Measurements from ENCODE around the gene IFITM10. TPM values are rescaled to one million over a fixed set of nuclear protein-coding genes. Genes with fewer than 3 reads are reported as not detected.
"Not testable (repeated sequence)": the region's sequence is repeated elsewhere in the genome, so short reads cannot be mapped to it uniquely, and the experiment has no call there.

The IFITM10 gene
- total and polyA plus RNA-seq, 7 experiments from 2014 or later = 1.4 to 16.0 (median 2.1) TPM; not detected in 2

GRCh38 chr11:1683904-1684572, 66.4 kb downstream of the IFITM10 start:
- ATAC-seq; H3K27me3 ChIP-seq (ENCODE audit: control insufficient read depth in 2 of 2, insufficient read depth in 2 of 2, low read length in 2 of 2); H3K4me3 ChIP-seq (ENCODE audit: low read length); H3K36me3 ChIP-seq (ENCODE audit: control insufficient read depth in 2 of 3, insufficient read depth in 3 of 3, low read length in 3 of 3); intact Hi-C loops (cut with micrococcal nuclease); H3K27ac Mint-ChIP-seq; H3K9me3 ChIP-seq (ENCODE audit: control insufficient read depth in 2 of 3, low read length in 3 of 3); H3K4me3 Mint-ChIP-seq; POLR2A ChIA-PET; H3K4me1 Mint-ChIP-seq; H3K4me1 ChIP-seq (ENCODE audit: control insufficient read depth in 2 of 2, insufficient read depth in 2 of 2, low read length in 2 of 2); H3K36me3 Mint-ChIP-seq; CTCF ChIA-PET; DNase-seq; H3K27ac ChIP-seq (ENCODE audit: low read depth, low read length); H3K9me3 Mint-ChIP-seq: not testable (repeated sequence)
- H3K27me3 Mint-ChIP-seq = peaks cover 1 to 22% (median 8%) of the 10 kb centered on the region in 5 donors

GRCh38 chr11:1683216-1683615, 67.2 kb downstream of the IFITM10 start:
- H3K36me3 ChIP-seq (ENCODE audit: control insufficient read depth in 2 of 3, insufficient read depth in 3 of 3, low read length in 3 of 3); DNase-seq; H3K4me1 Mint-ChIP-seq; H3K27ac Mint-ChIP-seq; H3K4me3 ChIP-seq (ENCODE audit: low read length); H3K4me1 ChIP-seq (ENCODE audit: control insufficient read depth in 2 of 2, insufficient read depth in 2 of 2, low read length in 2 of 2); H3K9me3 Mint-ChIP-seq; H3K36me3 Mint-ChIP-seq; ATAC-seq; H3K4me3 Mint-ChIP-seq; H3K27ac ChIP-seq (ENCODE audit: low read depth, low read length); POLR2A ChIA-PET; H3K27me3 ChIP-seq (ENCODE audit: control insufficient read depth in 2 of 2, insufficient read depth in 2 of 2, low read length in 2 of 2); intact Hi-C loops (cut with micrococcal nuclease); H3K9me3 ChIP-seq (ENCODE audit: control insufficient read depth in 2 of 3, low read length in 3 of 3): not testable (repeated sequence)
- H3K27me3 Mint-ChIP-seq = peaks cover 0 to 26% (median 5%) of the 10 kb centered on the region in 5 donors
- CTCF ChIA-PET = interaction anchor here (1.3 kb wide), 1 partner anchor 10 kb away, joined by 5 read pairs; no protein-coding TSS in a partner anchor

Other genes with a start within 250 kb of the IFITM10 start
- gene DUSP8, start 178.3 kb downstream of the IFITM10 start, total RNA-seq = 10 to 100 TPM in 2 of 5 experiments, 1 to 10 TPM in 2, under 1 TPM in 1; 0.41 to 79.3 (median 4.4) TPM
- gene DUSP8, start 178.3 kb downstream of the IFITM10 start, polyA plus RNA-seq = under 1 TPM; 0.22 to 0.35 TPM
- not detected for gene KRTAP5-1, start 165.3 kb downstream of the IFITM10 start, total RNA-seq
- not detected for gene KRTAP5-1, start 165.3 kb downstream of the IFITM10 start, polyA plus RNA-seq
- not detected for gene KRTAP5-2, start 152.3 kb downstream of the IFITM10 start, total RNA-seq
- gene KRTAP5-2, start 152.3 kb downstream of the IFITM10 start, polyA plus RNA-seq = not detected
- gene KRTAP5-3, start 142.1 kb downstream of the IFITM10 start, total RNA-seq = not detected
- not detected for gene KRTAP5-3, start 142.1 kb downstream of the IFITM10 start, polyA plus RNA-seq
- not detected for gene KRTAP5-4, start 128.5 kb downstream of the IFITM10 start, total RNA-seq
- gene KRTAP5-4, start 128.5 kb downstream of the IFITM10 start, polyA plus RNA-seq = not detected
- gene KRTAP5-5, start 120.8 kb downstream of the IFITM10 start, total RNA-seq = not detected
- gene KRTAP5-5, start 120.8 kb downstream of the IFITM10 start, polyA plus RNA-seq = not detected
- gene KRTAP5-6, start 53.4 kb downstream of the IFITM10 start, total RNA-seq = not detected
- not detected for gene KRTAP5-6, start 53.4 kb downstream of the IFITM10 start, polyA plus RNA-seq
- 100 to 1,000 TPM; 103 to 378 (median 186) TPM for gene CTSD, start 13.3 kb upstream of the IFITM10 start, total RNA-seq
- 100 to 1,000 TPM; 183 to 218 TPM for gene CTSD, start 13.3 kb upstream of the IFITM10 start, polyA plus RNA-seq
- gene SYT8, start 84.4 kb upstream of the IFITM10 start, total RNA-seq = not detected
- gene SYT8, start 84.4 kb upstream of the IFITM10 start, polyA plus RNA-seq = not detected
- gene TNNI2, start 88.4 kb upstream of the IFITM10 start, total RNA-seq = 1 to 10 TPM in 1 of 5 experiments, under 1 TPM in 1, not detected in 3; 0.61 to 8.8 TPM
- gene TNNI2, start 88.4 kb upstream of the IFITM10 start, polyA plus RNA-seq = under 1 TPM in 1 of 2 donors, not detected in 1; 0.46 TPM
- 100 to 1,000 TPM; 248 to 578 (median 289) TPM for gene LSP1, start 102.5 kb upstream of the IFITM10 start, total RNA-seq
- gene LSP1, start 102.5 kb upstream of the IFITM10 start, polyA plus RNA-seq = 100 to 1,000 TPM; 295 to 394 TPM
- gene PRR33, start 141.3 kb upstream of the IFITM10 start, total RNA-seq = under 1 TPM in 2 of 5 experiments, not detected in 3; 0.07 to 0.10 TPM
- gene PRR33, start 141.3 kb upstream of the IFITM10 start, polyA plus RNA-seq = under 1 TPM in 1 of 2 donors, not detected in 1; 0.17 TPM
- 10 to 100 TPM in 4 of 5 experiments, 1 to 10 TPM in 1; 9.8 to 37.1 (median 19.7) TPM for gene TNNT3, start 169.1 kb upstream of the IFITM10 start, total RNA-seq
- gene TNNT3, start 169.1 kb upstream of the IFITM10 start, polyA plus RNA-seq = under 1 TPM in 1 of 2 donors, not detected in 1; 0.31 TPM
- 10 to 100 TPM; 43.8 to 54.8 (median 50.4) TPM for gene MRPL23, start 196.7 kb upstream of the IFITM10 start, total RNA-seq
- gene MRPL23, start 196.7 kb upstream of the IFITM10 start, polyA plus RNA-seq = 10 to 100 TPM; 11.3 to 17.0 TPM
- under 1 TPM in 2 of 5 experiments, not detected in 3; 0.29 to 0.44 TPM for gene H19, start 247.2 kb upstream of the IFITM10 start, total RNA-seq
- gene H19, start 247.2 kb upstream of the IFITM10 start, polyA plus RNA-seq = not detected

Measured in naive thymus-derived CD4-positive, alpha-beta T cell (primary cell).